Measurements from ENCODE around the gene TCF25.
"Not testable (repeated sequence)": the region's sequence is repeated elsewhere in the genome, so short reads cannot be mapped to it uniquely, and the experiment has no call there.

Gene TCF25, protein sequence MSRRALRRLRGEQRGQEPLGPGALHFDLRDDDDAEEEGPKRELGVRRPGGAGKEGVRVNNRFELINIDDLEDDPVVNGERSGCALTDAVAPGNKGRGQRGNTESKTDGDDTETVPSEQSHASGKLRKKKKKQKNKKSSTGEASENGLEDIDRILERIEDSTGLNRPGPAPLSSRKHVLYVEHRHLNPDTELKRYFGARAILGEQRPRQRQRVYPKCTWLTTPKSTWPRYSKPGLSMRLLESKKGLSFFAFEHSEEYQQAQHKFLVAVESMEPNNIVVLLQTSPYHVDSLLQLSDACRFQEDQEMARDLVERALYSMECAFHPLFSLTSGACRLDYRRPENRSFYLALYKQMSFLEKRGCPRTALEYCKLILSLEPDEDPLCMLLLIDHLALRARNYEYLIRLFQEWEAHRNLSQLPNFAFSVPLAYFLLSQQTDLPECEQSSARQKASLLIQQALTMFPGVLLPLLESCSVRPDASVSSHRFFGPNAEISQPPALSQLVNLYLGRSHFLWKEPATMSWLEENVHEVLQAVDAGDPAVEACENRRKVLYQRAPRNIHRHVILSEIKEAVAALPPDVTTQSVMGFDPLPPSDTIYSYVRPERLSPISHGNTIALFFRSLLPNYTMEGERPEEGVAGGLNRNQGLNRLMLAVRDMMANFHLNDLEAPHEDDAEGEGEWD

DNA sequence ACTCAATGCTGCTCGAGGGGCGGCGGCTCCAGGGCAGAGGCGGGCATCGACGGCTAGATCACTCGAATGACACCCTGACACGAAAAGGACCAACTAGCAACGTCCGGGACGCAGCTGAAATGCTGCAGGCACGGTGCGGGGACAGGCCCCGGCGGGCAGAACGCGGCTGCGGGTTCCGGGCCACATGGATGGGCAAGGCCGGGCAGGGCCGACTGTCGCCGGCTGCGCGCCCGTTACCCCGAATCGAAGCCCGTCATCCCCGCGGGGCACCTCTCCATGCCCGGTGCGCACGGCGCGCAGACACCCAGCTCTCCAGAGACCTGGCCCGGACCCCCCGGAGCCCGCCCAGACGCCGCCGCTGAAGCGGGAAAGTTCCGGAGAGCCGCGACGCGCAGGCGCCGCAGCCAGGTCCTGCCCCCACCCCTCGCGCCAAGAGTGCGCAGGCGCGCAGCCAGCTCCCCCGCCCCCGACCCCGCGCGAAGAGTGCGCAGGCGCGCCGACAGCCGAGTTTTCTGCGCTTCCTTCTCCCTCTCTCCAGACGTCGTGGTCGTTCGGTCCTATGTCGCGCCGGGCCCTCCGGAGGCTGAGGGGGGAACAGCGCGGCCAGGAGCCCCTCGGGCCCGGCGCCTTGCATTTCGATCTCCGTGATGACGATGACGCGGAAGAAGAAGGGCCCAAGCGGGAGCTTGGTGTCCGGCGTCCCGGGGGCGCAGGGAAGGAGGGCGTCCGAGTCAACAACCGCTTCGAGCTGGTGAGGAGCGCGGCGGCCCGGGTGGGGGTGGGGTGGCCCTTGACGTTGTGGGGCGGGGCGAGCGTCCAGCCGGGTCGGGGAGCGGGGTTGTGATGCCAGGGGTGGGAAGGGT is at the start of gene TCF25:
Gene TCF25, plus strand, starts transcription at position 484 of the 863 bp plus-strand sequence. Its CDS starts 76 bp downstream, at position 560.
- DNase-seq, result peak; percentile 28

DNA sequence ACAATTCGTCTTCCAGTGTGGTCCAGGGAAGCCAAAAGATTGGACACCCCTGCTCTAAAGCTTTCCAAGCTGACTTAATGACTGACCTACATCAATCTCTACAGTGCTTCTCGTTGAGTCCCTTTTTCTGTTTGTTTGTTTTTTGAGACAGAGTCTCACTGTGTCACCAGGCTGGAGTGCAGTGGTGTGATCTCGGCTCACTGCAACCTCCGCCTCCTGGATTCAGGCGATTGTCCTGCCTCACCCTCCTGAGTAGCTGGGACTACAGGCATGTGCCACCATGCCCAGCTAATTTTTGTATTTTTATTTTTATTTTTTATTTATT is 49.6 kb upstream of the TCF25 start:
- not testable (repeated sequence) for DNase-seq

DNA sequence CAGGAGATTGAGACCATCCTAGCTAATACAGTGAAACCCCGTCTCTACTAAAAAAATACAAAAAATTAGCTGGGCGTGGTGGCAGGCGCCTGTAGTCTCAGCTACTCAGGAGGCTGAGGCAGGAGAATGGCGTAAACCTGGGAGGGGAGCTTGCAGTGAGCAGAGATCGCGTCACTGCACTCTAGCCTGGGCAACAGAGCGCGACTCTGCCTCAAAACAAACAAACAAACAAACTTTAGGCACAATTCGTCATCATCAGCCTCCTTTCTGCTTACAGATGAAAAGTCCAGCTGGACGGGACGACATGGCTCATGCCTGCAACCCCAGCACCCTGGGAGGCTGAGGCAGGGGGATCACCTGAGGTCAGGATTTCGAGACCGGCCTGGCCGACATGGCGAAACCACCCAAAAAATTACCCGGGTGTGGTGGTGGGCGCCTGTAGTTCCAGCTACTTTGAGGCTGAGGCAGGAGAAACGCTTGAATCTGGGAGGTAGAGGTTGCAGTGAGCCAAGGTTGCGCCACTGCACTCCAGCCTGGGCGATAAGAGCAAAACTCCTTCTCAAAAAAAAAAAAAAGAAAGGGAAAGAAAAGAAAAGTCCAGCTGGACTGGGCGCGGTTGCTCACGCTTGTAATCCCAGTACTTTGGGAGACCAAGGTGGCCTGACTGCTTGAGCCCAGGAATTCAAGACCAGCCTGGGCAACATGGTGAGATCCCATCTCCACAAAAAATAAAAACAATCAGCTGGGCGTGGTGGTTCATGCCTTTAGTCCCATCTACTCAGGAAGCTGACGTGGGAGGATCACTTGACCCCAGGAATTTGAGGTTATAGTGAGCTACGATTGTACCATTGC is 46.6 kb upstream of the TCF25 start:
- DNase-seq, result no peak

DNA sequence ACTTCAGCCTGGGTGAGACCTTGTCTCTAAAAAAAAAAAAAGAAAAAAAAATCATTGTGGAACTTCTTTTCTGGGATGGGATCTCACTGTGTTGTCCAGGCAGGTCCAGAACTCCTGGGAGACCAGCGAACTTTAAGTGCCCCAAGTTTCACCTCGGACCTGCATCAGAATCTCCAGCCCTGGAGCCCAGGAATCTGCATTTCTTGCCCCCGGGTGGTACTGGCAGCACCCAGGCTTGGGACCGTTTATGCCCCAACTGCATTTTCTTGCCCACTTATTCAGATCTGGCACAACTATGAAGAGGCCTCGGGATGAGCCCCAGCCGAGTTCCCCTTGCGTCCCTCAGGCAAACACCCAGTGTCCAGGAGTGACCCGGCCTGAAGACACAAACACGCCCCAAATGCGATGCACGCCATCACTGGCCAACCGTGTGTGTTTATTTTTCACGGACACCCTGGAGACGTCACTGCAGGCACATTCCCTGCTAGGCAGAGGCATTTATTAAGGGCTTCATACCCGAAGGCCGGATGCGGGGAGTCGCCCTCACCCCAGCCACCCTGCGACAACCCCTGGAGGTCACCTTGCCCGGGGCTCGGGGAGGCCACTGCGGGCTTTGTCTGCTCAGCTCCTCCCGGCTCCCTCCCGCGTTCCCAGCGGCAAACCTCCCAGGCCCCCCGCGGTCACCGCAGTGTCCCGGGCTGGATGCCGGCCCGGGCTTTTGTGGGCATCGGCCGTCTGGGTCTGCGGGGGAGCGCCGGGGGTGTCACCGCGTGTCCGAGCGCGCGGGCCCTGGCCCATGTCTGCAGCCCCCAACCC is 45.8 kb upstream of the TCF25 start:
- DNase-seq, result no peak

DNA sequence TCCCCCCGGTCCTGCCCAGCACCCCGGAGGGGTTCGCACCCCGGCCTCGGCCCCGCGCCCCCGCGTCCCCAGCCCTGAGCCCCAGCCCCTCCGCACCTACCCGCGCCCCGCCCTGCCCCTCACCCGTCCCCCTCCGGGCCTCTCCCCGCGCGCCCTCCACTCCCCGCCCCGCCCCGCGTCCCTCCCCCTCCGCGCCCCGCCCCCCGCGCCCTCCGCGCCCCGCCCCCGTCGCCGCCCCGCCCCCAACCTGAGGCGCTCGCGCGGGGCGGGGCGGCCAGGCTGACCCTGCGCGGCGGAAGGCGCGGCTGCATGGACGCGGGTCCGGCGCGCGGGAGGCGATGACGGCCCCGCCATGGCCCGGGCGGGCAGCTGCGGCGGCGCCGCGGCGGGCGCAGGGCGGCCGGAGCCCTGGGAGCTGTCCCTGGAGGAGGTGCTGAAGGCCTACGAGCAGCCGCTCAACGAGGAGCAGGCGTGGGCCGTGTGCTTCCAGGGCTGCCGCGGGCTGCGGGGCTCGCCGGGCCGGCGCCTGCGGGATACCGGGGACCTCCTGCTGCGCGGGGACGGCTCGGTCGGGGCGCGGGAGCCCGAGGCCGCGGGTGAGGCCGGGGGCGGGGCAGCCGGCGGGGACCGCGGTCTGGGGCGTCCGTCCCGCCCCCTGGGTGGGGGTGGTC is 45.1 kb upstream of the TCF25 start, which contains the start of gene SPIRE2:
Gene SPIRE2, plus strand, starts transcription at position 277 of the 671 bp plus-strand sequence. Its CDS starts 76 bp downstream, at position 353.
- DNase-seq, result no peak

DNA sequence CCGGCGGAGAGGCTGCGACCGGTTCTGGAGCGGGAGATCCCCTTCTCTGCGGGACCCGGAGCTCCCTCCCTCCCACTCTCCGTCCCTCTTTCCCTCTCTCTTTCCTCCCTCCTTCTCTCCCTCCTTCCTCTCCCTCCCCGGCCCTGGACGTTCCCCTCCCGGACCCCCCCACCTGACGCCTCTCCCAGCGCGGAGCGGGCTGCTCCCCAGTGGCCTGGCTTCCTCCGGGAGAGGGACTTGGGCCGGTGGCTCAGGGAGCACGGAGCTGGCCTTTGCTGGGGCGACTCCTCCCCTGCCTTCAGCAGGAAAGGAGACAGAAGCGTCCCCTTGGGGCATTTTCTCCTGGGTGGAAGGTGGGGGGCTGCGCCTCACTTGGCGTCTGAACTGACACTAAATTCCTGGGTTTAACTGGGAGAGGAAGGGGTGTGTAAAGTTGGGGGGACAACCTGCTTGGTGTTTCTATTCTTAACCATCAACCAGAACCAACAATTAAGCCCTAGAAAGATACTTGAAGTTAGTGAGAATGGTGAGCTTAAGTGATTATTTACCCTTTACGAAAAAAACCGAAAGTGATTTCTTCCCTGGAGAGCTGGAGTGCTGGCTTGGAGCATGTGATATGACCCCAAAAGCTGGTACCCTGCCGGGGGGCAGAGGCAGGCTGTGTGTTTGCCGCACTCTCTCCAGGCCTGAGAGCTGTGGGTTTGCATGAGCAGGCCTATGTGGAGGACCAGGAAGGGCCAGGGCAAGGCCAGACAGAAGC is 44.3 kb upstream of the TCF25 start:
- DNase-seq, result no peak

DNA sequence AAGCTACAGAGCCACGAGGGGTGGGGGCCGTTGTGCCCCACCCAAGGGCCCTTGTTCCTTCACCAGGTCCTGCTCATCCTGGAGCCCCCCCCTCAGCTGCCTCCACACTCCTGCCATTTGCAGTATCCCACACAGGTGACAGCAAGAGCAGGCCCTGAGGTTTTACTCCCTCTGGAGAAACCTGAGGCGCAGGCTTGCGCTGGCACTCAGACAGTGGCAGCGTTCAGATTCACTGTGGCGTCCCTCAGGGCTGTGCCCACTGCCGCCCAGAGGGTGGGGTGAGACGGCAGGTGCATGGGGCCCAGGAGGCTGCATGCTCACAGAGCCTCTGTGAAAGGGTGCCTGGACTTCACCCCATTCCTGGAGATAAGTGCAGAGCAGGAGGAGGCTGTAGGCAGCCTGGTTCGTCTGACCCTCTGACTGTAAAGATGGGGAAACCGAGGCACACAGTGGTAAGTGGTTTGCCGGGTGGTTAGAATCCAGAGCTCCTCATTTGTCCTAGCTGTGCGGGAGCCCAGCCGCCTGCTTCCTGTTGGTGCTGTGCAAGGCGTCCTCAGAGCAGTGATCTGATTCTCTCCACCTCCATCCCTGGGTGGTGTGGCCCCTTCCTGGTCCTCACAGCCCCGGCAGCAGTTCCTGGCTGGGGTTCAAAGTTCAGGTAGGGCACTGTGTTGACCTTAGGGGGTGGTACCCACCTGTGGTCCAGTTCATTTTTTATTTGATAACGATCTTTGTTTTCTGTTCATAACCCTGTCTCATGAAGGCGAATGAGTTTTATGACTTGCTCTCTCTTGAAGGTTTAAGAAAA is 43.6 kb upstream of the TCF25 start:
- DNase-seq, result no peak

DNA sequence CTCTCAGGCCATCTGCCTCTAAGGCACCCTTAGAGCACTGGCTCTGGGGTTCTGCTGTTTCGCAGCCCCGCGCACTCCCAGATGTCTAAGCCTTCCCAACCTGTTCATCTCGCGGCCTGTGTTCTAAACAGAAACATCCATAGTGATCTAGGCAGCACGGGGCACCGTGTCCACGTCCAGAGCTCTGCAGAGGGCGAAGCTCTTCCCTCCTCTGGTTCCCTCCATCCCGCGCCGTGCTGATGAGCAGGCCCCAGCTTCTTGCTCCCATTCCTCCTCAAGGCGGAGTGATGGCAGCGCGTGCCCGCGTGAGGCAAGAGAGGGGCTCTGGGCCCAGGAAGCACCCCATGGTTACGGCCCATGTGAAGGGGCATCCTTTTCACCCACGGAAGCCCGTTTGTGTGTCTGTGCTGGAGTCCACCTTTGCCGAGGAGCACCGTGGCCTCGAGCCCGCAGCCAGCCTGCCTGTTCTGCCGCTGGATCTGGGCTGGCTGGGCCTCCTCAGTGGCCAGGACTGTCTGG is 41.5 kb upstream of the TCF25 start:
- DNase-seq, result no peak

DNA sequence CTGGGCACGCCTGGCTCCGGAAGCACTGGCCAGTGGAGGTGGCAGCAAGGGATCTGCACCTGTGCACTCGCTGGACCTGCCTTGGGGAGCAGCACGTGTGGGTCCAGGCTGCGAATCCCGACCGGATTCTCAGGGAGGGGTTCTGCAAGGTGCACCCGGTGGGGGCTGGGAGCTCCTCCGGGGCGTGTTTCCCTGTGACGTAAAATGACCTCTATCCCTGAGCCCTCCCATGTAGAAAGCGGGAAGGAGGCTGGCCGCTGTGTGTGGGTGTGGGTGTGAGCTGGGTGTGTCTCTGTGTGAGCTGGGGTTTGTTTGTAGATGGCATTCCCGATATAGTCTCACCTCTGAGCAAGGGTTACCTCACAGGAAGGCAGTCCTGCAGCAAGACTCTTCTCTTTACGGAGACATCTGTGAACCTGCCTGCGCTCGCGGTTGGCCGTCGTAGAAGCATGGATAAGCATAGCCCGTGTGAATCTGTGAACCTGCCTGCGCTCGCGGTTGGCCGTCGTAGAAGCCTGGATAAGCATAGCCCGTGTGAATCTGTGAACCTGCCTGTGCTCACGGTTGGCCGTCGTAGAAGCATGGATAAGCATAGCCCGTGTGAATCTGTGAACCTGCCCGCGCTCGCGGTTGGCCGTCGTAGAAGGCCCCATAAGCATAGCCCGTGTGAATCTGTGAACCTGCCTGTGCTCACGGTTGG is 39.6 kb upstream of the TCF25 start:
- DNase-seq, result not testable (repeated sequence)

DNA sequence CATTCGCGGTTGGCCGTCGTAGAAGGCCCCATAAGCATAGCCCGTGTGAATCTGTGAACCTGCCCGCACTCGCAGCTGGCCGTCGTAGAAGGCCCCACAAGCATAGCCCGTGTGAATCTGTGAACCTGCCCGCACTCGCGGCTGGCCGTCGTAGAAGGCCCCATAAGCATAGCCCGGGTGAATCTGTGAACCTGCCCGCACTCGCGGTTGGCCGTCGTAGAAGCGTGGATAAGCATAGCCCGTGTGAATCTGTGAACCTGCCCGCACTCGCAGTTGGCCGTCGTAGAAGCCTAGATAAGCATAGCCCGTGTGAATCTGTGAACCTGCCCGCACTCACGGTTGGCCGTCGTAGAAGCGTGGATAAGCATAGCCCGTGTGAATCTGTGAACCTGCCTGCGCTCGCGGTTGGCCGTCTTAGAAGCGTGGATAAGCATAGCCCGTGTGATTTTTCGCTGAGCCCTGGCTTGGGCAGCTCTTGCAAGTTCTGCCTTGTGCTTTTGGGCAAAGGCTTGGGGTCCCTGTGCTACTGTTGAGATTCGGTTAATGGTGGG is 38.5 kb upstream of the TCF25 start:
- not testable (repeated sequence) for DNase-seq

DNA sequence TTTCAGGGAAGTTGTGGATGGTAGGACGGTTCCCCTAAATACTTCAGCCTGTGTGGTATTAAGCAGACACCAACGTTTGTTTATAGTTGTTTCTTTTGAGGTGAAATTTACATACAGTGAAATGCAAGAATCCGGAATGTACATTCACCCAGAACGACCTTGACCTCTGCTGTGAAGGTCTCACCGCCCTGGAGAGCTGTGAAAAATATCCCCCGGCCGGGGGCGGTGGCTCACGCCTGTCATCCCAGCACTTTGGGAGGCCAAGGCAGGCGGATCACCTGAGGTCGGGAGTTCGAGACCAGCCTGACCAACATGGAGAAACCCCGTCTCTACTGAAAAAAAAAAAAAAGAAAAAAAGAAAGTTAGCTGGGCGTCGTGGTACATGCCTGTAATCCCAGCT is 36.9 kb upstream of the TCF25 start:
- not testable (repeated sequence) for DNase-seq

DNA sequence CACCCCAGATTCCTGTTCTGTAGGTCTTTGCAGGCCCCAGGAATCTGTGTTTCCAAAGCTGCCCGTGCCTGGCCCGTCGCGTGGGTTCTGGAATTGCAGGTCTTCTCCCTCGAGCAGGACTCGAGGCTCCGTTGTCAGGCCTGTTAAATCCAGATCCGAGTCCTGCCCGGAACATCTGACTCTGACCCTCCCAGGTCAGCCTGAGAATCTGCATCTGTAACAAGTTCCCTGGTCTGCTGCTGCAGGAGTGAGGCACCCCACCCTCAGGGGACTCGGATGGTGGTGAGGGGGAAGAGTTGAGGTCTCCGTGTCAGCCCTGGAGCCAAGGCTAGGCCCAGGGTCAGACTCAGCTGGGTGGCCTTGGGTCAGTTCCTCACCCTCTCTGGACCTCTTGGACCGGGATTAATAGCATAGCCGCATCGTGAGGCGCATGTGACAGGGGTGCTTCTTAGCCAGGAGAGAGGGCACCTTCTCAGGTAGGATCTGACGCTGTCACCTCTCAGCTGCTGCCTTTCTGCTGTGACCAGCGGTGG is 36.3 kb upstream of the TCF25 start:
- DNase-seq, result no peak

DNA sequence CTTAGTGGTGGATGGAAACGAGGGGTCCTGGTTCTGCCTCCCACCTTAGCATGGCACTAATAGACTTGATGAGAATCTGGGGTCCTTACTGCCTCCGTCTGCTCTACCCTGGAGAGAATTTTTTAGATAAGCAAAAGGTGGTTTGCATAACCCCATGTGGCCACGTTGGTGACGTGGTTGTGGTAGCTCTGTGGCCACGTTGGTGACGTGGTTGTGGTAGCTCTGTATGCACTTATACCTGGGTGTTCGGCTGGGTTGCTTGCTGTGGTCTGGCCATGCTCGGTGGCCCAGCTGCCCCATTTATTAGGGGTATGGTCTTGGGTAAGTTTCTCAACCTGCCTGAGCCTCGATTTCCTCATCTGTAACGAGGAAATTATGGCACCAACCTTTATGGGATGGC is 32.1 kb upstream of the TCF25 start:
- DNase-seq, result no peak

DNA sequence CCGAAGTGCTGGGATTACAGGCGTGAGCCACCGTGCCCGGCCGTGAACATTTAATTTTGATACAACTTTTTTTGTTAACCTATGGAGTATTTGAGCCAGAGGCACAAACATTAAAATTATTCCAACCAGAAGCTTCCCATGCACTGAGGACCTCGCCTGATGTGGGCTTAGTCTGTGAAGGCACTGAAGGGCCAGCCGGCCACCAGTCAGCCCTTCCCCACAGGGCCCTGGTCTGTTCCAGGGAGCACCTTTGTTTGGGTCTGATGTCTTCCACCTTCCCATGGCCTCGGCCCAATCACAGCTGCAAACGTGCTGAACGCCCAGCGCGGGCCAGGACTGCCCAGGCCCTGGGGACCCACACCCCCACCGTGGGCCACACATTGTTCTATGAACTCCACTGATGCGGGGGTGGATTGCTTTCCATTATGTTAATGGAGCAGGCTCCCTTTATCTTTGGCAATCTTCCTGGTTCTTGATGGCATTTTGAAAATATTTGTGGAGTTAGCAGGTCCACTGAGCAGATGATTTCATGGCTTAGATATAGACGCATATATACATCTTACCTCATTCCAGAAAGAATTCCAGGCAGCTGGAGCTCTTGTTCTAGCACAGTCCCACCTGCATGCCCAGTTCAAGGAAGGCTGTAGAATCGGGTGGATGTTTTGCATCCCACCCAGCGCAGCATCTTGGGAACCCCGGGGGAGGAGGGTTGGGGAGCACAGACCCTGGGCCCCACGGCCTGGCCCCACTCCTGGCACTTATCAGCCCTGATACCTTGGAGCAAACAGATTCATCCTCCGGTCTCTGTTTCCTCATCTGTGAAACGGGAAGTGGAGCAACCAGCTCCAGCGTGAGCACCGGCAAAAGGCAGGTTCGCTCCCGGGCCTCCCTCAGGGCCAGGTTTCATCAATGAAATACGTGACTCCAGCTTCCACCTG is 30.7 kb upstream of the TCF25 start:
- DNase-seq, result no peak

DNA sequence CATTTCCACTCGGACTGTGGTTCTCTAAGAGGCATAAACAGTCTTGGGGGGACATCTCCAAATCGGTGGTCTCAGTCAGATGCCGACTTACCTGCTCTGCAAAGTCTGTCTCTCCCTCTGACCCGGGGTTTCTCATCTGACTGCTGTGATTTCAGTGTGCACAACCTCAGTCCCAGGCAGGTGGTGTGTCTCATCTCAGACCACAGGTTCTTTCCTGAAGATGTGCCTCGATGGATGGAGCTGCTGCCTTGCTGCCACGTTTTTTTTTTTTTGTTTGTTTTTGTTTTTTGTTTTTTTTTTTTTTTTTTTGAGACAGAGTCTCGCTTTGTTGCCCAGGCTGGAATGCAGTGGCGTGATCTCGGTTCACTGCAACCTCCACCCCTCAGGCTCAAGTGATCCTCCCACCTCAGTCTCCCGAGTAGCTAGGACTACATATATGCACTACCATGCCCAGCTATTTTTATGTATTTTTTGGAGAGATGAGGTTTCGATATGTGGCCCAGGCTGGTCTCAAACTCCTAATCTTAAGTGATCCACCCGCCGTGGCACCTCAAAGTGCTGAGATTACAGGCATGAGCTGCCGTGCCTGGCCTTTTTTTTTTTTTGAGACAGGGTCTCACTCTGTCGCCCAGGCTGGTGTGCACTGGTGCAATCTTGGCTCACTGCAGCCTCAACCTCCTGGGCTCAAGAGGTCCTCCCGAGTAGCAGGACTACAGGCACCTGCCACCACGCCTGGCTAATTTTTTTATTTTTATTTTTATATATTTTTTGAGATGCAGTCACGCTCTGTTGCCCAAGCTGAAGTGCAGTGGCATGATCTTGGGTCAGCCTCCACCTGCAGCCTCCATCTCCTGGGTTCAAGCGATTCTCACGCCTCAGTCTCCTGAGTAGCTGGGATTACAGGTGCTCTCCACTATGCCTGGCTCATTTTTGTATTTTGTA is 29.7 kb upstream of the TCF25 start:
- DNase-seq, result no peak

All from NCI-H510A treated with DMSO at 0.1 percent for 48 hours (cell line).